SK-N-MC (cell line): ENCODE results near the gene AIF1.

Experiments used
- EZH2 ChIP-seq: fragments of 200-600 bp; sonication (generic); IDR thresholded peaks from one replicate; pipeline ENCODE4 v1.6.1; 2017; ENCODE audit warnings: antibody characterized with exemption
- POLR2AphosphoS5 ChIP-seq: IDR thresholded peaks from 2 replicates; pipeline ENCODE4 v1.6.1; 2012; ENCODE audit warnings: mild to moderate bottlenecking, low read depth, low read length, borderline replicate concordance

DNA sequence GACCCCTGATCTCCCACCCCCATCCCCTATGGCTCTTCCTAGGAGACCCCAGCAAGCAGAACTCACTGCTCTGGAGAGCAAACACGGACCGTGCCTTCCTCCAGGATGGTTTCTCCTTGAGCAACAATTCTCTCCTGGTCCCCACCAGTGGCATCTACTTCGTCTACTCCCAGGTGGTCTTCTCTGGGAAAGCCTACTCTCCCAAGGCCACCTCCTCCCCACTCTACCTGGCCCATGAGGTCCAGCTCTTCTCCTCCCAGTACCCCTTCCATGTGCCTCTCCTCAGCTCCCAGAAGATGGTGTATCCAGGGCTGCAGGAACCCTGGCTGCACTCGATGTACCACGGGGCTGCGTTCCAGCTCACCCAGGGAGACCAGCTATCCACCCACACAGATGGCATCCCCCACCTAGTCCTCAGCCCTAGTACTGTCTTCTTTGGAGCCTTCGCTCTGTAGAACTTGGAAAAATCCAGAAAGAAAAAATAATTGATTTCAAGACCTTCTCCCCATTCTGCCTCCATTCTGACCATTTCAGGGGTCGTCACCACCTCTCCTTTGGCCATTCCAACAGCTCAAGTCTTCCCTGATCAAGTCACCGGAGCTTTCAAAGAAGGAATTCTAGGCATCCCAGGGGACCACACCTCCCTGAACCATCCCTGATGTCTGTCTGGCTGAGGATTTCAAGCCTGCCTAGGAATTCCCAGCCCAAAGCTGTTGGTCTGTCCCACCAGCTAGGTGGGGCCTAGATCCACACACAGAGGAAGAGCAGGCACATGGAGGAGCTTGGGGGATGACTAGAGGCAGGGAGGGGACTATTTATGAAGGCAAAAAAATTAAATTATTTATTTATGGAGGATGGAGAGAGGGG lies 41.6 kb upstream of the AIF1 start:
- TF ChIP-seq POLR2AphosphoS5 (no peak), EZH2 (no peak)
